Gastroesophageal sphincter (tissue), 4 donors: Measurements from ENCODE around the gene SLC8A2. TPM values are rescaled to one million over a fixed set of nuclear protein-coding genes. Genes with fewer than 3 reads are reported as not detected.

ENCODE experiments used
- ATAC-seq: fragments of 150-250 bp; one replicate; pipeline ENCODE4 v1.9.1; 2016; ENCODE audit warnings: mild to moderate bottlenecking, moderate library complexity
- H3K27ac ChIP-seq, 4 donors: fragments of 200-600 bp; sonication (generic) in 3 of 4; 1 replicate in 3 of 4; 2 replicates in 1 of 4; pipeline ENCODE4 v1.5.1; 2016 to 2019
- H3K27me3 ChIP-seq: fragments of 200-600 bp; sonication (generic); one replicate; pipeline ENCODE4 v1.5.1; 2019
- H3K36me3 ChIP-seq, 2 donors: fragments of 200-600 bp; sonication (generic); one replicate each; pipeline ENCODE4 v1.5.1; 2019; ENCODE audit warnings: control low read depth in 1 of 2
- H3K4me1 ChIP-seq, 3 donors: fragments of 200-600 bp; sonication (generic); 1 replicate in 2 of 3; 2 replicates in 1 of 3; pipeline ENCODE4 v1.5.1; 2016 to 2019; ENCODE audit warnings: control low read depth in 2 of 3
- H3K4me3 ChIP-seq, 2 donors: fragments of 200-600 bp; sonication (generic); one replicate each; pipeline ENCODE4 v1.5.1; 2019; ENCODE audit warnings: mild to moderate bottlenecking in 1 of 2, moderate library complexity in 1 of 2
- H3K9me3 ChIP-seq, 3 donors: fragments of 200-600 bp; sonication (generic); one replicate each; pipeline ENCODE4 v1.5.1; 2017 to 2019; ENCODE audit warnings: control low read depth in 2 of 3
- CTCF ChIP-seq, 4 experiments: fragments of 200-600 bp in 2 of 4; fragments of 450-650 bp in 2 of 4; sonication (generic) in 1 of 4; IDR thresholded peaks; one replicate each; pipeline ENCODE4 v1.5.1; 2017 to 2019; ENCODE audit warnings: antibody characterized with exemption in 4 of 4, mild to moderate bottlenecking in 2 of 4, moderate library complexity in 2 of 4
- EP300 ChIP-seq: sonication (generic); formaldehyde crosslinking; IDR thresholded peaks from one replicate; pipeline ENCODE4 v1.6.1; 2017; ENCODE audit warnings: antibody characterized with exemption, mild to moderate bottlenecking
- POLR2A ChIP-seq, 2 donors: fragments of 450-650 bp; IDR thresholded peaks; one replicate each; pipeline ENCODE4 v1.6.1; 2017; ENCODE audit warnings: antibody characterized with exemption in 2 of 2, mild to moderate bottlenecking in 2 of 2, moderate library complexity in 1 of 2
- POLR2AphosphoS5 ChIP-seq: sonication (generic); formaldehyde crosslinking; IDR thresholded peaks from one replicate; pipeline ENCODE4 v1.6.1; 2017; ENCODE audit warnings: antibody characterized with exemption
- WGBS, 2 donors: methylation state at CpG; one replicate each; pipeline ENCODE4 v1.1.5; 2018; ENCODE audit warnings: low coverage in 1 of 2; 5-methylcytosine and 5-hydroxymethylcytosine counted together
- total RNA-seq, 4 donors: library from RNA; depleted of rRNA; stranded (reverse); fragments of >200 nt; gene quantifications; one replicate each; pipeline ENCODE4 v1.1.0, GENCODE V29; 2016

Gene SLC8A2
- total RNA-seq: 10 to 100 TPM in 1 of 4 donors, 1 to 10 TPM in 3; 6.5 to 19.9 (median 9.5) TPM

- H3K4me3 ChIP-seq: peak within 1 kb of the TSS; percentile 31 to 57
- H3K4me1 ChIP-seq: peaks cover 0 to 47% (median 13%) of the 10 kb centered on the region in 3 donors
- no peaks in the 10 kb centered on the region for H3K9me3 ChIP-seq
- TF ChIP-seq POLR2AphosphoS5 (peak; percentile 10), EP300 (no peak), CTCF (IDR thresholded peaks at IDR 0.05) (no peak), POLR2A (IDR thresholded peaks at IDR 0.05) (no peak)
- H3K27me3 ChIP-seq: peaks cover 37% of the 10 kb centered on the region
- H3K36me3 ChIP-seq: peaks cover 0 to 7% of the 10 kb centered on the region in 2 donors
- 3 to 30% methylated on average over 2 to 8 of the region's 29 CpGs for WGBS, 2 donors
- H3K27ac ChIP-seq: peak within 1 kb of the TSS in 3 of 4 donors; percentile 69 to 76 (median 72)
- peak; percentile 82 for ATAC-seq
These were observed at the start of gene SLC8A2 for GRCh38 chr19:47471733-47472457. TSS of gene SLC8A2 (minus strand) at chr19:47471893. CDS start at chr19:47466403, 5,490 bp downstream.

GRCh38 chr19:47520839-47521238 is 49.1 kb upstream of the SLC8A2 start:
- H3K4me3 ChIP-seq: no peak overlapping the region
- H3K9me3 ChIP-seq: no peaks in the 10 kb centered on the region
- peaks cover 32% of the 10 kb centered on the region for H3K27me3 ChIP-seq
- TF ChIP-seq CTCF (IDR thresholded peaks at IDR 0.05) (no peak), EP300 (no peak), POLR2AphosphoS5 (no peak), POLR2A (IDR thresholded peaks at IDR 0.05) (no peak)
- WGBS, 2 donors: 40% methylated on average over 1 of the region's 6 CpGs; no CpG with 5 or more reads in 1 of the 2 donors
- H3K4me1 ChIP-seq: peaks cover 0 to 4% (median 0%) of the 10 kb centered on the region in 3 donors
- no peaks in the 10 kb centered on the region for H3K36me3 ChIP-seq
- no peak for ATAC-seq
- no peak overlapping the region for H3K27ac ChIP-seq

- 72 to 92% methylated on average over 2 to 5 of the region's 10 CpGs for WGBS, 2 donors
- no peak for ATAC-seq
- H3K27ac ChIP-seq: no peak overlapping the region
These were observed 48.7 kb upstream of the SLC8A2 start for GRCh38 chr19:47520343-47520806.

GRCh38 chr19:47518854-47519253 is 47.2 kb upstream of the SLC8A2 start:
- ATAC-seq: no peak
- no peak for TF ChIP-seq POLR2A (IDR thresholded peaks at IDR 0.05)
- no peak overlapping the region for H3K27ac ChIP-seq
- 69 to 80% methylated on average over 6 to 8 of the region's 9 CpGs for WGBS, 2 donors
- H3K4me1 ChIP-seq: peaks cover 0 to 11% (median 0%) of the 10 kb centered on the region in 3 donors
- H3K36me3 ChIP-seq: no peaks in the 10 kb centered on the region
- H3K27me3 ChIP-seq: peaks cover 27% of the 10 kb centered on the region
- no peaks in the 10 kb centered on the region for H3K9me3 ChIP-seq
- H3K4me3 ChIP-seq: no peak overlapping the region

More at GRCh38 chr19:47520343-47520806, 48.7 kb upstream of the SLC8A2 start:
- Histone ChIP-seq H3K27me3 (peaks cover 32% of the 10 kb centered on the region), H3K4me3 (no peak overlapping the region), H3K9me3 (no peaks in the 10 kb centered on the region), H3K4me1 (peaks cover 0 to 7% (median 0%) of the 10 kb centered on the region in 3 donors), H3K36me3 (no peaks in the 10 kb centered on the region)
- TF ChIP-seq POLR2AphosphoS5 (no peak), EP300 (no peak)

- H3K9me3 ChIP-seq: no peaks in the 10 kb centered on the region
- WGBS, 2 donors: 42 to 56% methylated on average over 4 of the region's 4 CpGs
These were observed 46.4 kb upstream of the SLC8A2 start for GRCh38 chr19:47518139-47518538.

More at GRCh38 chr19:47518139-47518538, 46.4 kb upstream of the SLC8A2 start:
- no peaks in the 10 kb centered on the region for H3K36me3 ChIP-seq
- no peak overlapping the region for H3K4me3 ChIP-seq
- H3K4me1 ChIP-seq: peaks cover 0 to 18% (median 6%) of the 10 kb centered on the region in 3 donors
- no peak for TF ChIP-seq POLR2AphosphoS5
- TF ChIP-seq EP300: no peak
- no peak for TF ChIP-seq CTCF (IDR thresholded peaks at IDR 0.05)
- TF ChIP-seq POLR2A (IDR thresholded peaks at IDR 0.05): no peak
- ATAC-seq: no peak
- H3K27me3 ChIP-seq: peaks cover 22% of the 10 kb centered on the region
- H3K27ac ChIP-seq: no peak overlapping the region
